ENCODE measurements around the gene SUV39H2.
"Not testable (repeated sequence)": the region's sequence is repeated elsewhere in the genome, so short reads cannot be mapped to it uniquely, and the experiment has no call there.

The SUV39H2 gene

GRCh38 chr10:14925268-14925667 is 46.6 kb downstream of the SUV39H2 start:
- DNase-seq (ENCODE audit: low read depth) = no peak
- TF ChIP-seq CTCF (IDR thresholded peaks at IDR 0.05; ENCODE audit: control insufficient read depth, insufficient read depth, low read depth, low read length, missing control alignments) = no peak
- no peak overlapping the region for H3K4me3 ChIP-seq (ENCODE audit: control insufficient read depth, low read depth, low read length)

- TF ChIP-seq CTCF (IDR thresholded peaks at IDR 0.05; ENCODE audit: control insufficient read depth, insufficient read depth, low read depth, low read length, missing control alignments) = no peak
- no peak overlapping the region for H3K4me3 ChIP-seq (ENCODE audit: control insufficient read depth, low read depth, low read length)
- no peak for DNase-seq (ENCODE audit: low read depth)
Observed at GRCh38 chr10:14926061-14926470, 47.4 kb downstream of the SUV39H2 start.

DNA sequence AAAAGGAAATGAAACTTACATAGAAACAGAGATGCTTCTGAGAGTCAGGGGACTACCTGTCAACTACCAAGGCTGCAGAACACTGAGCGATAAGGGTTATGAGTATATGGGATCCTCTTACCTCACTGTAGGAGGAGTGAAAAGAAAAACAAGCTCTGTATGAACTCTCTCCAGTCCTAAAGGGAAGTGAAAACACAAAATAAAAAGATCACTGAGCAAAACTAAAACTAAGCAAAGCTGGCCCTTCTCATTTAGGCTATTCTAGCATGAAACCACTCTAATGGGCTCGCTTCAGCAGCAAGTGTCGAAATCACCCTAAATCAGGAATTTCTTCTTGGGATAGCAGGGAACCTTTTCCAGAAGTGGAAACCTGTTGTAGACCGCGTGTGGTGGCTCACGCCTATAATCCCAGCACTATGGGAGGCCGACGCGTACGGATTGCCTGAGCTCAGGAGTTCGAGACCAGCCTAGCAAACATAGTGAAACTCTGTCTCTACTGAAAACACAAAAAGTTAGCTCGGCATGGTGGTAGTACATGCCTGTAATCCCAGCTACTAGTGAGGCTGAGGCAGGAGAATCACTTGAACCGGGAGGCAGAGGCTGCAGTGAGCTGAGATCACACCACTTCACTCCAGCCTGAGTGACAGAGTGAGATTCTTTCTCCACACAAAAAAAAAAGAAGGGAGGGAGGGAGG is 48.2 kb downstream of the SUV39H2 start:
- H3K4me3 ChIP-seq (ENCODE audit: control insufficient read depth, low read depth, low read length) = no peak overlapping the region
- no peak for TF ChIP-seq CTCF (IDR thresholded peaks at IDR 0.05; ENCODE audit: control insufficient read depth, insufficient read depth, low read depth, low read length, missing control alignments)
- DNase-seq (ENCODE audit: low read depth) = no peak

DNA sequence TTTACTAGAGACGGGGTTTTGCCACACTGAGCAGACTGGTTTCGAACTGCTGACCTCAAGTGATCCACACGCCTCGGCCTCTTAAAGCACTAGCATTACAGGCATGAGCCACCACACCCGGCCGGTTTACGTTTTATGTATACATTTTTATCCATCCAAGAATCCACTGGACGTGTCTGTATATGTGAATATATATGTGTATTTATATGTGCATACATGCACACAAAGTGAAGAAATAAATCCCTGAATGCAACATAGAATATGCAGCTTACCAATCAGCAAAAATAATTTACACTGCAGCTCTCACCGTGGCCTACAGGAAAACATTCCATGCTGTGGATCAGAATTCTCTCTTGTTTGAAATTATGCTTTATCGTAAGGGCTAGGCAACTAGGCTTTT is 51.9 kb downstream of the SUV39H2 start:
- H3K4me3 ChIP-seq (ENCODE audit: control insufficient read depth, low read depth, low read length) = no peak overlapping the region
- DNase-seq (ENCODE audit: low read depth) = no peak
- no peak for TF ChIP-seq CTCF (IDR thresholded peaks at IDR 0.05; ENCODE audit: control insufficient read depth, insufficient read depth, low read depth, low read length, missing control alignments)

GRCh38 chr10:14936584-14936983 is 57.9 kb downstream of the SUV39H2 start:
- no peak for TF ChIP-seq CTCF (IDR thresholded peaks at IDR 0.05; ENCODE audit: control insufficient read depth, insufficient read depth, low read depth, low read length, missing control alignments)
- no peak overlapping the region for H3K4me3 ChIP-seq (ENCODE audit: control insufficient read depth, low read depth, low read length)
- no peak for DNase-seq (ENCODE audit: low read depth)

- H3K4me3 ChIP-seq (ENCODE audit: control insufficient read depth, low read depth, low read length); DNase-seq (ENCODE audit: low read depth): not testable (repeated sequence)
Observed at GRCh38 chr10:14938971-14939370, 60.3 kb downstream of the SUV39H2 start.

- not testable (repeated sequence) for H3K4me3 ChIP-seq (ENCODE audit: control insufficient read depth, low read depth, low read length); DNase-seq (ENCODE audit: low read depth)
Observed at GRCh38 chr10:14942147-14942949, 63.7 kb downstream of the SUV39H2 start.

DNA sequence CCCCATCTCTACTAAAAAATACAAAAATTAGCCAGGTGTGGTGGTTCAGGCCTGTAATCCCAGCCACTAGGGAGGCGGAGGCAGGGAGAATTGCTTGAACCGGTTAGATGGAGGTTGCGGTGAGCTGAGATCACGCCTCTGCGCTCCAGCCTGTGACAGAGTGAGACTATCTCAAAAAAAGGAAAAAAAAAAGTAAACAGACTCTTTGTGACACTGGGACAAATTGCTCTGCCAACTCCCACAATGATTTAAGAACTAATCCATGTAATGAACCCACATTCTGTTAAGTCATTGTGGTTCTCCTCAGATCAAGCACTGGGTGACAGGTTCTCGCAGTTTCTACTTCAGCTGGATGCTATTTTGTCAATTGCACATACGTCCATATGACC is 64.3 kb downstream of the SUV39H2 start:
- DNase-seq (ENCODE audit: low read depth); H3K4me3 ChIP-seq (ENCODE audit: control insufficient read depth, low read depth, low read length): not testable (repeated sequence)

All from AG09309 (cell line).